H1 (cell line): ENCODE results near the gene CYP1A2. TPM values are rescaled to one million over a fixed set of nuclear protein-coding genes. Genes with fewer than 3 reads are reported as not detected.

Experiments
- CTCF ChIA-PET: fragments of 300-600 bp; sonication (Branson Sonifier 250); formaldehyde crosslinking; loops from one replicate; lab custom pipeline; 2021; ENCODE audit not compliant: partially characterized antibody; lab: Charles Lee
- POLR2A ChIA-PET: fragments of 300-600 bp; sonication (Branson Sonifier 250); formaldehyde crosslinking; loops from one replicate; lab custom pipeline; 2021; ENCODE audit warnings: inconsistent platforms; ENCODE audit not compliant: partially characterized antibody; lab: Charles Lee
- DNase-seq, 2 experiments: peaks; one replicate each; pipeline versions ENCODE4 v3.0.0 to v3.0.0-alpha.2; 2010 to 2022; ENCODE audit warnings: low spot score in 2 of 2, low read depth in 1 of 2, mixed read lengths in 1 of 2
- FAIRE-seq: peaks from 2 replicates; lab custom pipeline; 2011; peaks lifted over from hg19 to GRCh38; lab: Jason Lieb, UNC
- H2AFZ ChIP-seq: 2 replicates; pipeline ENCODE4 v1.8.1; 2012; ENCODE audit warnings: low read length, inconsistent platforms
- H2AK5ac ChIP-seq: 2 replicates; pipeline ENCODE4 v1.6.1; 2013; ENCODE audit warnings: low read depth, low read length
- H2BK120ac ChIP-seq: replicated peaks from 2 replicates; pipeline ENCODE3; 2013; ENCODE audit warnings: low read depth, low read length, inconsistent platforms
- H2BK12ac ChIP-seq: 2 replicates; pipeline ENCODE4 v1.6.1; 2013; ENCODE audit warnings: low read depth, low read length
- H2BK15ac ChIP-seq: 2 replicates; pipeline ENCODE4 v1.6.1; 2013; ENCODE audit warnings: low read length
- H2BK20ac ChIP-seq: 2 replicates; pipeline ENCODE4 v1.6.1; 2013; ENCODE audit warnings: low read length
- H2BK5ac ChIP-seq: 2 replicates; pipeline ENCODE4 v1.6.1; 2013; ENCODE audit warnings: low read depth, low read length
- H3K14ac ChIP-seq: 2 replicates; pipeline ENCODE4 v1.6.1; 2013; ENCODE audit warnings: inconsistent platforms; ENCODE audit not compliant: insufficient read length
- H3K18ac ChIP-seq: 2 replicates; pipeline ENCODE4 v1.6.1; 2013; ENCODE audit warnings: low read length; ENCODE audit errors: extremely low read depth
- H3K23ac ChIP-seq: 2 replicates; pipeline ENCODE4 v1.6.1; 2013; ENCODE audit warnings: inconsistent platforms; ENCODE audit not compliant: insufficient read length
- H3K23me2 ChIP-seq: 2 replicates; pipeline ENCODE4 v1.6.1; 2013; ENCODE audit warnings: low read depth, low read length
- H3K27ac ChIP-seq: 2 replicates; pipeline ENCODE4 v1.6.1; 2011; ENCODE audit warnings: low read depth, low read length, inconsistent platforms
- H3K27me3 ChIP-seq, 4 experiments: replicated peaks in 1 of 4; 1 replicate in 1 of 4; 2 replicates in 3 of 4; pipeline versions ENCODE4 v1.6.1 to v1.8.1; 2011 to 2013; ENCODE audit warnings: low read length in 3 of 4, mild to moderate bottlenecking in 3 of 4, inconsistent platforms in 2 of 4, mixed read lengths in 2 of 4, moderate library complexity in 1 of 4; ENCODE audit not compliant: control insufficient read depth in 3 of 4, insufficient read depth in 3 of 4; ENCODE audit errors: extremely low read depth in 1 of 4
- H3K36me3 ChIP-seq, 4 experiments: 2 replicates each; pipeline versions ENCODE4 v1.6.1 to v1.8.1; 2011 to 2013; ENCODE audit warnings: mild to moderate bottlenecking in 4 of 4, low read length in 3 of 4, moderate library complexity in 2 of 4, control low read depth in 1 of 4, inconsistent platforms in 1 of 4; ENCODE audit not compliant: insufficient read depth in 4 of 4, control insufficient read depth in 2 of 4
- H3K4ac ChIP-seq: replicated peaks from 2 replicates; pipeline ENCODE3; 2013; ENCODE audit warnings: low read length, low read depth, mixed read lengths, inconsistent platforms; ENCODE audit not compliant: insufficient read length
- H3K4me1 ChIP-seq, 4 experiments: replicated peaks in 1 of 4; 1 replicate in 1 of 4; 2 replicates in 3 of 4; pipeline versions ENCODE4 v1.6.1 to v1.8.1; 2011 to 2013; ENCODE audit warnings: low read length in 3 of 4, inconsistent platforms in 2 of 4, mixed read lengths in 1 of 4; ENCODE audit not compliant: insufficient read depth in 4 of 4, control insufficient read depth in 3 of 4
- H3K4me2 ChIP-seq, 2 experiments: 2 replicates each; pipeline versions ENCODE4 v1.6.1 to v1.8.1; 2011 to 2013; ENCODE audit warnings: low read depth in 2 of 2, low read length in 2 of 2, control low read depth in 1 of 2, inconsistent platforms in 1 of 2, mild to moderate bottlenecking in 1 of 2; ENCODE audit not compliant: insufficient read depth in 1 of 2
- H3K4me3 ChIP-seq, 4 experiments: fragments of 200-600, 300-600 bp in 1 of 4; sonication (generic), shearing (Covaris generic), sonication (Bioruptor Twin) in 1 of 4; 2 replicates each; pipeline versions ENCODE4 v1.5.1 to v1.8.1; 2011 to 2016; ENCODE audit warnings: low read length in 4 of 4, low read depth in 3 of 4, control low read depth in 2 of 4, inconsistent platforms in 2 of 4, mild to moderate bottlenecking in 2 of 4, mixed read lengths in 1 of 4, moderate library complexity in 1 of 4; ENCODE audit not compliant: insufficient read depth in 2 of 4; ENCODE audit errors: extremely low read depth in 1 of 4
- H3K56ac ChIP-seq: replicated peaks from 2 replicates; pipeline ENCODE3; 2013; ENCODE audit warnings: low read depth, mild to moderate bottlenecking, mixed read lengths, low read length, inconsistent platforms; ENCODE audit not compliant: insufficient read length
- H3K79me1 ChIP-seq: 2 replicates; pipeline ENCODE4 v1.6.1; 2013; ENCODE audit warnings: low read depth, low read length, control low read depth
- H3K79me2 ChIP-seq, 2 experiments: 2 replicates each; pipeline versions ENCODE4 v1.6.1 to v1.8.1; 2012 to 2013; ENCODE audit warnings: low read length in 2 of 2, mild to moderate bottlenecking in 2 of 2, inconsistent platforms in 1 of 2; ENCODE audit not compliant: insufficient read depth in 2 of 2, control insufficient read depth in 1 of 2
- H3K9ac ChIP-seq, 4 experiments: replicated peaks in 1 of 4; 1 replicate in 1 of 4; 2 replicates in 3 of 4; pipeline versions ENCODE4 v1.6.1 to v1.8.1; 2011 to 2013; ENCODE audit warnings: low read depth in 3 of 4, low read length in 3 of 4, control low read depth in 2 of 4, mild to moderate bottlenecking in 2 of 4, moderate library complexity in 2 of 4, inconsistent platforms in 1 of 4; ENCODE audit errors: extremely low read depth in 1 of 4
- H3K9me3 ChIP-seq, 2 experiments: 2 replicates each; pipeline versions ENCODE4 v1.6.1 to v1.8.1; 2012 to 2013; ENCODE audit warnings: mild to moderate bottlenecking in 2 of 2, moderate library complexity in 2 of 2, control low read depth in 1 of 2, inconsistent platforms in 1 of 2, low read depth in 1 of 2, low read length in 1 of 2, mixed read lengths in 1 of 2; ENCODE audit not compliant: insufficient read depth in 2 of 2
- H4K20me1 ChIP-seq, 2 experiments: replicated peaks in 1 of 2; 2 replicates each; pipeline versions ENCODE3 to v1.8.1; 2011 to 2013; ENCODE audit warnings: inconsistent platforms in 2 of 2, low read length in 2 of 2, mild to moderate bottlenecking in 1 of 2; ENCODE audit not compliant: insufficient read depth in 2 of 2, control insufficient read depth in 1 of 2
- H4K5ac ChIP-seq: 2 replicates; pipeline ENCODE4 v1.6.1; 2013; ENCODE audit warnings: low read length, low read depth, mixed read lengths, inconsistent platforms; ENCODE audit not compliant: insufficient read length
- H4K8ac ChIP-seq: 2 replicates; pipeline ENCODE4 v1.8.0; 2013; ENCODE audit warnings: mild to moderate bottlenecking, moderate library complexity, low read length, inconsistent platforms; ENCODE audit not compliant: insufficient read depth; ENCODE audit errors: extremely low read depth
- H4K91ac ChIP-seq: replicated peaks from 2 replicates; pipeline ENCODE3; 2013; ENCODE audit warnings: low read length, mixed read lengths, inconsistent platforms; ENCODE audit not compliant: insufficient read length
- PHF8 ChIP-seq: fragments of 200-600 bp; sonication (generic); conservative IDR thresholded peaks from 2 replicates; pipeline ENCODE4 v1.7.1; 2012; ENCODE audit warnings: low read depth, mild to moderate bottlenecking, inconsistent platforms, low read length, moderate library complexity
- WGBS, 2 experiments: shearing (Covaris generic) in 1 of 2; methylation state at CpG; one replicate each; pipeline versions ENCODE4 v1.1.6 to v1.1.7; 2013 to 2015; ENCODE audit warnings: low lambda C conversion rate in 2 of 2, mixed read lengths in 2 of 2, inconsistent platforms in 1 of 2, low coverage in 1 of 2, missing lambda C conversion rate in 1 of 2; ENCODE audit not compliant: insufficient replicate concordance in 2 of 2, insufficient coverage in 1 of 2, insufficient read length in 1 of 2; ENCODE audit errors: extremely low coverage in 1 of 2, missing lambda C conversion rate in 1 of 2; 5-methylcytosine and 5-hydroxymethylcytosine counted together
- polyA plus RNA-seq, 7 experiments: library from polyadenylated mRNA; depleted of rRNA in 3 of 7; stranded (reverse) in 5 of 7; unstranded in 2 of 7; fragments of >200 nt in 5 of 7; fragments of 200-250 nt in 2 of 7; gene quantifications; 1 replicate in 5 of 7; 2 replicates in 1 of 7; 4 replicates in 1 of 7; pipeline versions ENCODE4 v1.2.1 to v1.2.3, GENCODE V29; 2011 to 2013; ENCODE audit warnings: missing spikeins in 2 of 7, mixed read lengths in 2 of 7
- total RNA-seq: library from RNA; stranded (reverse); fragmentation: NEBNext Ultra II Directional; extraction: Animal tissue kit (Norgen Biotek cat#: 25700); gene quantifications from 2 replicates; pipeline ENCODE4 v1.2.1, GENCODE V29; 2021

CYP1A2 gene
- total and polyA plus RNA-seq, 2 of the 8 experiments (the other 6 are each of a cell fraction or from before 2014, with no cell fraction given) = not detected

DNA sequence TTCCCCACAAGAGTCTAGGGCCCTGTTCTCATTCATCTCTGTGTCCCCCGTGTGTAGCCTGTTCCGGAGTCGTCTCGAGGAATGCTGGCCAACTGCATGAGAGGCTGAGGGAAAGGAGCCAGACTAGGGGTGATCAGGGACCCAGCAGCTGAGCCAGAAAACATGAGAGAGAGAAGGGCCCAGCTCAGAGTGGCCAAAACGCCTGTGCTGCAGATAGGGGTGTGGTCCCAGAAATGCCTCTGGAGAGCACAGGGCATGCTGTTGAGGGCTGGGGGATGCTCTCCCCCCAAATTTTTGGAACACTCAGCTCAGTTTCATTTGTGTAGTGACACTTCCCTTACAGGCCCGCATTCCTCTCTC lies 14.1 kb downstream of the CYP1A2 start:
- no peak overlapping the region for H3K23ac ChIP-seq
- CTCF ChIA-PET = interaction anchor here (1.0 to 53.7 kb wide), 10 partner anchors 10 to 545 kb away, joined by 3 to 1439 read pairs (median 4); partner anchors contain the start of genes CLK3 and CYP1A2
- H2BK5ac ChIP-seq = 0 out of 2 replicates have a peak overlapping the region, but pooled peaks have one; percentile 78
- H3K9me3 ChIP-seq = no peaks in the 10 kb centered on the region
- H3K14ac ChIP-seq = no peak overlapping the region
- 86% methylated on average over 5 of the region's 6 CpGs; no CpG with 5 or more reads in 1 of the 2 experiments for WGBS, 2 experiments
- POLR2A ChIA-PET = interaction anchor here (0.5 to 5.9 kb wide), 16 partner anchors 8 to 147 kb away, joined by 3 to 81 read pairs (median 3); partner anchors contain the start of genes CLK3 and CYP1A1
- H3K4ac ChIP-seq = no peak overlapping the region
- no peak overlapping the region for H3K4me3 ChIP-seq
- DNase-seq (no peak), FAIRE-seq (no peak)
- no peak overlapping the region for H2BK20ac ChIP-seq
- H3K9ac ChIP-seq = no peak overlapping the region
- peak overlapping the region; percentile 9; the same call in 1 of the 2 replicates for H4K8ac ChIP-seq
- H2BK12ac ChIP-seq = no peak overlapping the region
- H3K79me2 ChIP-seq = no peaks in the 10 kb centered on the region
- no peaks in the 10 kb centered on the region for H4K20me1 ChIP-seq
- H3K56ac ChIP-seq = no peak overlapping the region
- H3K23me2 ChIP-seq = no peaks in the 10 kb centered on the region; the same call in 1 of the 2 replicates
- no peak overlapping the region for H4K91ac ChIP-seq
- no peak overlapping the region for H4K5ac ChIP-seq
- H3K18ac ChIP-seq = peak overlapping the region; percentile 24; the same call in 1 of the 2 replicates
- H3K79me1 ChIP-seq = no peaks in the 10 kb centered on the region
- no peak overlapping the region; the same call in 1 of the 2 replicates for H2AFZ ChIP-seq
- no peak overlapping the region for H3K4me2 ChIP-seq
- no peak overlapping the region for H2AK5ac ChIP-seq
- no peak overlapping the region for H3K27ac ChIP-seq
- no peak for TF ChIP-seq PHF8
- TF ChIP-seq, all 59 proteins: peak for 0
- Histone ChIP-seq H3K36me3 (no peaks in the 10 kb centered on the region), H3K4me1 (peaks cover 0 to 7% (median 3%) of the 10 kb centered on the region in 4 experiments; a peak in 4 of 7 replicates), H2BK120ac (no peak overlapping the region), H2BK15ac (no peak overlapping the region), H3K27me3 (no peaks in the 10 kb centered on the region; a peak in 1 of 7 replicates)
